ENCODE data around the gene KCNJ2.

KCNJ2 gene

DNA sequence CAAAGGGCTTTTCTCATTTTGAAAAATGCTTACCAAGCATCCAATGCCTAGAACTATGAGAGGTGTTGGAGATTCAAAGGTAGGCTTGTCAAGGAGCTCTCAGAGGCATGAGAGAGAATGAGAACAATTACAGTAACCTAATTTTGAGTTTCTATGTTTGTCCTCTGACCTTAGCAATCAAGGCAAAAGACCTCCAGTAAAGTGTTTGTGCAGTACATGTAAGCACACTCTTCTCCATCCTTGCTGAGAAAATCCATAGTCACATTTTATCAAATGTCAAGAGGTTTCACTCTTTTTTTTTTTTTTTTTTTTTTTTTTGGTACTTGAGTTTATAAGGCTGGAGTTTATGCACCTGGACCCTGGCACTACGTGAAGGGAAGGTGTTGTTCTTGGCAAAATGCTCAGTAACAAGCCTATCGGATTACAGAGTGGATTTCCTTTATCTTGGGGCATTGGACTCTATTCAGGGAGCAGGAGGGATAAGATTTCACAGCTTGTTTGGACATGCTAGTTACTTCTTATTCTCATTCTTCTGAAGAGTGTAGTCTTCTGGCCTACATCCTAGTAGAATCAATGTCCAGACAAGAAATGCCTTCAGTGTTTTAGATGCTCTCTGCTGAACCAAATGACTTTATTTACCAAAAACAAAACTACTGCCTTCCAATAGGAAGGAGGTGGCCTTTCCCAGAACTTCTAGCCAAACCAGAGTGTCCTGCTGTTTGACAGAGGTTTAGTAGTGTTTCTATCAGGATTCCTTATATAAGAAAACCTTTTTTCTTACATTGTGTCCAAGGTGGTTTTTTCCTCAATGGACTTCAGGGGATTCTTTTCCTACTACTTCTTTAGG is 21.9 kb downstream of the KCNJ2 start:
- Histone ChIP-seq H3K27me3 (ENCODE audit: control insufficient read depth in 1 of 2, insufficient read depth in 2 of 2, low read length in 2 of 2) (no peaks in the 10 kb centered on the region), H3K9me3 (ENCODE audit: control insufficient read depth in 1 of 2, low read length in 2 of 2) (no peaks in the 10 kb centered on the region), H3K4me1 (ENCODE audit: control insufficient read depth in 1 of 2, insufficient read depth in 2 of 2, low read length in 2 of 2) (no peaks in the 10 kb centered on the region), H3K36me3 (ENCODE audit: control insufficient read depth in 1 of 2, insufficient read depth in 2 of 2, low read length in 2 of 2) (no peaks in the 10 kb centered on the region), H3K27ac (ENCODE audit: low read depth, low read length) (no peak overlapping the region), H3K9ac (ENCODE audit: low read depth in 1 of 2, low read length in 2 of 2) (no peak overlapping the region), H3K4me3 (ENCODE audit: low read depth in 1 of 2, low read length in 2 of 2) (no peak overlapping the region)

GRCh38 chr17:70195091-70195490 is 25.8 kb downstream of the KCNJ2 start:
- no peaks in the 10 kb centered on the region for H3K36me3 ChIP-seq (ENCODE audit: control insufficient read depth in 1 of 2, insufficient read depth in 2 of 2, low read length in 2 of 2)
- no peaks in the 10 kb centered on the region for H3K9me3 ChIP-seq (ENCODE audit: control insufficient read depth in 1 of 2, low read length in 2 of 2)
- no peak overlapping the region for H3K4me3 ChIP-seq (ENCODE audit: low read depth in 1 of 2, low read length in 2 of 2)
- H3K4me1 ChIP-seq (ENCODE audit: control insufficient read depth in 1 of 2, insufficient read depth in 2 of 2, low read length in 2 of 2): no peaks in the 10 kb centered on the region
- no peaks in the 10 kb centered on the region for H3K27me3 ChIP-seq (ENCODE audit: control insufficient read depth in 1 of 2, insufficient read depth in 2 of 2, low read length in 2 of 2)
- H3K9ac ChIP-seq (ENCODE audit: low read depth in 1 of 2, low read length in 2 of 2): no peak overlapping the region
- no peak overlapping the region for H3K27ac ChIP-seq (ENCODE audit: low read depth, low read length)

GRCh38 chr17:70201872-70202419 is 32.6 kb downstream of the KCNJ2 start:
- H3K4me3 ChIP-seq (ENCODE audit: low read depth in 1 of 2, low read length in 2 of 2): no peak overlapping the region
- no peaks in the 10 kb centered on the region for H3K36me3 ChIP-seq (ENCODE audit: control insufficient read depth in 1 of 2, insufficient read depth in 2 of 2, low read length in 2 of 2)
- H3K27me3 ChIP-seq (ENCODE audit: control insufficient read depth in 1 of 2, insufficient read depth in 2 of 2, low read length in 2 of 2): no peaks in the 10 kb centered on the region
- no peaks in the 10 kb centered on the region for H3K4me1 ChIP-seq (ENCODE audit: control insufficient read depth in 1 of 2, insufficient read depth in 2 of 2, low read length in 2 of 2)
- H3K9me3 ChIP-seq (ENCODE audit: control insufficient read depth in 1 of 2, low read length in 2 of 2): no peaks in the 10 kb centered on the region
- H3K9ac ChIP-seq (ENCODE audit: low read depth in 1 of 2, low read length in 2 of 2): no peak overlapping the region
- H3K27ac ChIP-seq (ENCODE audit: low read depth, low read length): no peak overlapping the region

GRCh38 chr17:70202840-70203239 is 33.5 kb downstream of the KCNJ2 start:
- no peak overlapping the region for H3K4me3 ChIP-seq (ENCODE audit: low read depth in 1 of 2, low read length in 2 of 2)
- no peak overlapping the region for H3K27ac ChIP-seq (ENCODE audit: low read depth, low read length)
- H3K4me1 ChIP-seq (ENCODE audit: control insufficient read depth in 1 of 2, insufficient read depth in 2 of 2, low read length in 2 of 2): no peaks in the 10 kb centered on the region
- H3K27me3 ChIP-seq (ENCODE audit: control insufficient read depth in 1 of 2, insufficient read depth in 2 of 2, low read length in 2 of 2): no peaks in the 10 kb centered on the region
- H3K36me3 ChIP-seq (ENCODE audit: control insufficient read depth in 1 of 2, insufficient read depth in 2 of 2, low read length in 2 of 2): no peaks in the 10 kb centered on the region
- no peaks in the 10 kb centered on the region for H3K9me3 ChIP-seq (ENCODE audit: control insufficient read depth in 1 of 2, low read length in 2 of 2)
- H3K9ac ChIP-seq (ENCODE audit: low read depth in 1 of 2, low read length in 2 of 2): no peak overlapping the region

GRCh38 chr17:70204431-70204830 is 35.1 kb downstream of the KCNJ2 start:
- Histone ChIP-seq H3K4me3 (ENCODE audit: low read depth in 1 of 2, low read length in 2 of 2) (no peak overlapping the region), H3K27ac (ENCODE audit: low read depth, low read length) (no peak overlapping the region), H3K27me3 (ENCODE audit: control insufficient read depth in 1 of 2, insufficient read depth in 2 of 2, low read length in 2 of 2) (no peaks in the 10 kb centered on the region), H3K9ac (ENCODE audit: low read depth in 1 of 2, low read length in 2 of 2) (no peak overlapping the region), H3K36me3 (ENCODE audit: control insufficient read depth in 1 of 2, insufficient read depth in 2 of 2, low read length in 2 of 2) (no peaks in the 10 kb centered on the region), H3K9me3 (ENCODE audit: control insufficient read depth in 1 of 2, low read length in 2 of 2) (no peaks in the 10 kb centered on the region), H3K4me1 (ENCODE audit: control insufficient read depth in 1 of 2, insufficient read depth in 2 of 2, low read length in 2 of 2) (peaks cover 8 to 10% of the 10 kb centered on the region in 2 donors)

GRCh38 chr17:70205401-70205800 is 36.1 kb downstream of the KCNJ2 start:
- Histone ChIP-seq H3K4me3 (ENCODE audit: low read depth in 1 of 2, low read length in 2 of 2) (no peak overlapping the region), H3K36me3 (ENCODE audit: control insufficient read depth in 1 of 2, insufficient read depth in 2 of 2, low read length in 2 of 2) (no peaks in the 10 kb centered on the region), H3K27ac (ENCODE audit: low read depth, low read length) (no peak overlapping the region), H3K9me3 (ENCODE audit: control insufficient read depth in 1 of 2, low read length in 2 of 2) (no peaks in the 10 kb centered on the region), H3K9ac (ENCODE audit: low read depth in 1 of 2, low read length in 2 of 2) (no peak overlapping the region), H3K4me1 (ENCODE audit: control insufficient read depth in 1 of 2, insufficient read depth in 2 of 2, low read length in 2 of 2) (peaks cover 9 to 10% of the 10 kb centered on the region in 2 donors), H3K27me3 (ENCODE audit: control insufficient read depth in 1 of 2, insufficient read depth in 2 of 2, low read length in 2 of 2) (no peaks in the 10 kb centered on the region)

DNA sequence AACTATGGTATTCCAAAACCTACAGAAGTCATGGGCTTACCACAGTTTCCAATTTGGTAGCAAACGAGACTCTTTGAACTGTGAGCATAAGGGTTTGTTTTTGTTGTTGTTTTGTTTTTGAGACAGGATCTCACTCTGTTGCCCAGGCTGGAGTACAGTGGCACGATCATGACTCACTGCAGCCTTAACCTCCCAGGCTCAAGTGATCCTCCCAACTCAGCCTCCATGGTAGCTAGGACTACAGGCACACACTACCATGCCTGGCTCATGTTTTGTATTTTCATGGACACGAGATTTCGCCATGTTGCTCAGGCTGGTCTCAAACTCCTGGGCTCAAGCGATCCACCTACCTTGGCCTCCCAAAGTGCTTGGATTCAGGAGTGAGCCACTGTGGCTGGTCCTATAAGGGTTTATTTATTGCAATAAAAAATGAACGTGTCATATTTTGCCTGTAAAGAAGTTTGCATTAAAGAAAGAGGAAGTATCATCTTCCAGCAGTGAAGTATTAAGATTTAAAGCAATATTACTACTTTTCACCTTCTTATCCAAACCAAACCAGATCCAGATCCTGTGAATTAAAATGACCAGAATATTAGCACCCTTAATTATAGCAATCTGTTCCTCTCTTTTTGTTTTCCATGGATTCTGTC is 37.2 kb downstream of the KCNJ2 start:
- H3K9me3 ChIP-seq (ENCODE audit: control insufficient read depth in 1 of 2, low read length in 2 of 2): no peaks in the 10 kb centered on the region
- H3K27me3 ChIP-seq (ENCODE audit: control insufficient read depth in 1 of 2, insufficient read depth in 2 of 2, low read length in 2 of 2): no peaks in the 10 kb centered on the region
- no peak overlapping the region for H3K9ac ChIP-seq (ENCODE audit: low read depth in 1 of 2, low read length in 2 of 2)
- no peak overlapping the region for H3K27ac ChIP-seq (ENCODE audit: low read depth, low read length)
- no peaks in the 10 kb centered on the region for H3K36me3 ChIP-seq (ENCODE audit: control insufficient read depth in 1 of 2, insufficient read depth in 2 of 2, low read length in 2 of 2)
- peaks cover 9 to 10% of the 10 kb centered on the region in 2 donors for H3K4me1 ChIP-seq (ENCODE audit: control insufficient read depth in 1 of 2, insufficient read depth in 2 of 2, low read length in 2 of 2)
- H3K4me3 ChIP-seq (ENCODE audit: low read depth in 1 of 2, low read length in 2 of 2): no peak overlapping the region

DNA sequence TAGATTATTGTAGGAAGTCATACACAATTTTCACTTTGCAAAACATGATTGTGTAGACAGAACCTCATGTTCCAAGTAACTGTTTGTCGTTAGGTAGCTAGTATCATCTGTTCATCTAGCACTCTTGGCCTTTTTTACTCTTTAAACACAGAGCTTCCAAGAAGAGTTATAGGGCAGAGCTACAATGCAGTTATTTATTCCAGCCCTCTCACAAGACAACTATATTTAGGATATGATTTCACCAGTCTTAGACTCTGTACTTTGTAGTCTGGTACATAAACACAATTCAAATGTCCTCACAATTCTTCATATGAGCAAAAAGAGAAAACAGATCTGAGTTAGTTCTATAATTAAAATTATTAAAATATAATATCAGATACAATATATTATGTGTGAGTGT is 37.9 kb downstream of the KCNJ2 start:
- H3K27ac ChIP-seq (ENCODE audit: low read depth, low read length): no peak overlapping the region
- no peaks in the 10 kb centered on the region for H3K27me3 ChIP-seq (ENCODE audit: control insufficient read depth in 1 of 2, insufficient read depth in 2 of 2, low read length in 2 of 2)
- H3K9me3 ChIP-seq (ENCODE audit: control insufficient read depth in 1 of 2, low read length in 2 of 2): no peaks in the 10 kb centered on the region
- no peaks in the 10 kb centered on the region for H3K36me3 ChIP-seq (ENCODE audit: control insufficient read depth in 1 of 2, insufficient read depth in 2 of 2, low read length in 2 of 2)
- H3K4me1 ChIP-seq (ENCODE audit: control insufficient read depth in 1 of 2, insufficient read depth in 2 of 2, low read length in 2 of 2): peaks cover 9 to 10% of the 10 kb centered on the region in 2 donors
- no peak overlapping the region for H3K4me3 ChIP-seq (ENCODE audit: low read depth in 1 of 2, low read length in 2 of 2)
- no peak overlapping the region for H3K9ac ChIP-seq (ENCODE audit: low read depth in 1 of 2, low read length in 2 of 2)

- Histone ChIP-seq H3K9ac (ENCODE audit: low read depth in 1 of 2, low read length in 2 of 2) (no peak overlapping the region), H3K9me3 (ENCODE audit: control insufficient read depth in 1 of 2, low read length in 2 of 2) (no peaks in the 10 kb centered on the region), H3K36me3 (ENCODE audit: control insufficient read depth in 1 of 2, insufficient read depth in 2 of 2, low read length in 2 of 2) (no peaks in the 10 kb centered on the region), H3K27me3 (ENCODE audit: control insufficient read depth in 1 of 2, insufficient read depth in 2 of 2, low read length in 2 of 2) (no peaks in the 10 kb centered on the region), H3K27ac (ENCODE audit: low read depth, low read length) (no peak overlapping the region), H3K4me3 (ENCODE audit: low read depth in 1 of 2, low read length in 2 of 2) (no peak overlapping the region), H3K4me1 (ENCODE audit: control insufficient read depth in 1 of 2, insufficient read depth in 2 of 2, low read length in 2 of 2) (peaks cover 9 to 10% of the 10 kb centered on the region in 2 donors)
Measured at GRCh38 chr17:70208080-70208794, 38.9 kb downstream of the KCNJ2 start.
